AG20443 (cell line): ENCODE data around the gene MAML1.
"Not testable (repeated sequence)": the region's sequence is repeated elsewhere in the genome, so short reads cannot be mapped to it uniquely, and the experiment has no call there.

Source experiments
- DNase-seq: peaks from one replicate; pipeline ENCODE4 v3.0.0; 2012; ENCODE audit warnings: low spot score, mixed read lengths

MAML1 gene

GRCh38 chr5:179734536-179735164 is 2.0 kb downstream of the MAML1 start:
- DNase-seq: no peak

GRCh38 chr5:179738742-179739141 is 6.1 kb downstream of the MAML1 start:
- no peak for DNase-seq

- not testable (repeated sequence) for DNase-seq
These were observed 11.5 kb downstream of the MAML1 start for GRCh38 chr5:179744106-179744505.

- no peak for DNase-seq
These were observed 14.2 kb downstream of the MAML1 start for GRCh38 chr5:179746872-179747271.

GRCh38 chr5:179747811-179748210 is 15.2 kb downstream of the MAML1 start:
- DNase-seq: no peak

- no peak for DNase-seq
These were observed 17.4 kb downstream of the MAML1 start for GRCh38 chr5:179749857-179750508.

GRCh38 chr5:179753971-179754370 is 21.3 kb downstream of the MAML1 start:
- DNase-seq: no peak

- no peak for DNase-seq
These were observed 22.4 kb downstream of the MAML1 start for GRCh38 chr5:179755022-179755421.

- no peak for DNase-seq
These were observed 26.3 kb downstream of the MAML1 start for GRCh38 chr5:179758955-179759354.

GRCh38 chr5:179759581-179760551 is 27.2 kb downstream of the MAML1 start:
- no peak for DNase-seq

GRCh38 chr5:179762079-179762780 is 29.6 kb downstream of the MAML1 start:
- DNase-seq: peak; percentile 43

GRCh38 chr5:179762781-179763176 is 30.2 kb downstream of the MAML1 start:
- peak; percentile 40 for DNase-seq

GRCh38 chr5:179763215-179763945 is 30.8 kb downstream of the MAML1 start:
- peak; percentile 80 for DNase-seq

GRCh38 chr5:179764056-179764455 is 31.4 kb downstream of the MAML1 start:
- DNase-seq: no peak

- DNase-seq: peak; percentile 86
These were observed 32.8 kb downstream of the MAML1 start for GRCh38 chr5:179765400-179765799.

- peak; percentile 25 for DNase-seq
These were observed 33.6 kb downstream of the MAML1 start for GRCh38 chr5:179766021-179766725.

GRCh38 chr5:179766726-179767455 is 34.3 kb downstream of the MAML1 start:
- DNase-seq: no peak

GRCh38 chr5:179767496-179768100 is 35.0 kb downstream of the MAML1 start:
- no peak for DNase-seq

- DNase-seq: no peak
These were observed 35.9 kb downstream of the MAML1 start for GRCh38 chr5:179768326-179769085.
